GM04503 (cell line): Measurements from ENCODE around the gene CENPK.
A peak's percentile ranks its signal among the peaks of the same experiment; 100 is the strongest.
"Not testable (repeated sequence)": the region's sequence is repeated elsewhere in the genome, so short reads cannot be mapped to it uniquely, and the experiment has no call there.

Experiments used
- DNase-seq: peaks from one replicate; pipeline ENCODE4 v3.0.0-alpha.2; 2012; ENCODE audit warnings: low read depth

CENPK gene

GRCh38 chr5:65562731-65563701, at the start of gene CENPK, which contains the start of gene PPWD1:
CENPK (minus strand) TSS chr5:65563168; CDS start chr5:65554907, 8,261 bp downstream.
PPWD1 (plus strand) TSS chr5:65563296; CDS start chr5:65563311, 15 bp downstream.
- DNase-seq = peak; percentile 67

GRCh38 chr5:65612298-65612907, 49.4 kb upstream of the CENPK start:
- DNase-seq = no peak

- no peak for DNase-seq
Observed at GRCh38 chr5:65611524-65611923, 48.6 kb upstream of the CENPK start.

DNA sequence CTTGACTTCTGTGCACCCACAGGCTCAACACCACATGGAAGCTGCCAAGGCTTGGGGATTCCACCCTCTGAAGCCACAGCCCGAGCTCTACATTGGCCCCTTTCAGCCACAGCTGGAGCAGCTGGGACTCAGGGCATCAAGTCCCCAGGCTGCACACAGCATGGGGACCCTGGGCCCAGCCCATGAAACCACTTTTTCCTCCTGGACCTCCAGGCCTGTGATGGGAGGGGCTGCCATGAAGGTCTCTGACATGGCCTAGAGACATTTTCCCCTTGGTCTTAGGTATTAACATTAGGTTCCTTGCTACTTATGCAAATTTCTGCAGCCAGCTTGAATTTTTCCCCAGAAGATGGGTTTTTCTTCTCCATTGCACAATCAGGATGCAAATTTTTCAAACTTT, 38.8 kb upstream of the CENPK start:
- DNase-seq = not testable (repeated sequence)

DNA sequence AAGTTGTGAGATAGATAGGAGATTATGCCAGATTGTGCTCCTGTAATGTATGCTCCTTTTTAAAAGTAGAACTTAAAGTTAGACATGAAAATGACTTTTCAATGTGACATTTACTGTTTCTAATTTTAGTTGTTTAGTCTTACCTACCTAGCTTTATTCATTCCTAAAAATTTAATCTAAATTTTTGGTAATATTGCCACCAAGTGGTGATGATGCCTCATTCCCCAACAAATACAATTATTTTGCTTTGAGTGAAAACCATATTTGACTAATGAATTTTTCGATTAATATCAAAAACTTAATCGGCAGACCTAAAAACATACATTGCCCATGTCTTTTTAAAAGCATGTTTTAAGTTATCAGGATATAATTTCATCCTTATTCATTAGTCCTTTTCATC, 25.7 kb upstream of the CENPK start:
- DNase-seq = no peak

DNA sequence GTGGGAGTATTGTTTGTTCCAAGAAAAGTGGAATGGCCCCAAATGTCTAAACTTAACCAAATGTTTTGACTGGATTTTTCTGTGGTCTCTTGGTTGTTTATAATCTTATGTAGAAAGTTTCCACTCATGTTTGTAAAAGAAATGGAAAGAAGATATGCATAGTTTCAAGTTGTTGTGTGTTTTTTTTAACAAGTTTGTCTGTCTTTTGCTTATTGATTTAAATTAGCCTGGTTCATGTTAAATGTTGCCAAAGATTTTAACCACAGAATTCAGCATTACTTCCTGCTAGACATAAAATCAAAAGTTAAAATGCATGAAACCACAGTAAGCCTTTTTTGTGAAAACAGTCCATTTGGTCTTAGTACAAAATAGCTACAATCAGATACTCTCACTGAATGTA, 14.2 kb upstream of the CENPK start:
- no peak for DNase-seq

DNA sequence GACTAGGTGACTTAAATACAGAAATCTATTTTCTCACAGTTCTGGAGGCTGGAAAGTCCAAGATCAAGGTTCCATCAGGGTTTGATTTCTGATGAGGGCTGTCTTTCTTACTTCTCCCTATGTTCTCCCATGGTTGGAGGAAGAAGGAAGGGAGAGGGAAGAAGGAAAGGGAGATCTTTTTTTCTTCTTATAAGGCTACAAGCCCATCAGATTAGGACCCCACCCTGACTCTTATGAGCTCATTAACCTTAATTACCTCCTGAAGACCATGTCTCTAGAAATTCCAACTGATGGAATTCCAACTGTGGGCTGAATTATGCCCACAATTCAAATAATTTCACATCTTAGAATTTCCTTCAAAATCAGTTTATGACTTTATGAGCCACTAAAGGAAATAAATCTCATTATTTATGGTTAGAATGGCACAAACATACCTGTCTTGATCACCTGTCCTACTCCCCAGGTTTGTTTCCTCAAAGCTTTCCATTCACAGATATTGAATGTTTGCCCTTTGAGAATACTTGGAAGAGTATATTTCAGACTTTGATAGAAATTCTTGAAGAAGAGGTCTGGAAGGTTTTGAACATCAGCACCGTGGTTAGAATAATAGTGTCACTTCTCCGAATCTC, 7.7 kb upstream of the CENPK start:
- DNase-seq = no peak

DNA sequence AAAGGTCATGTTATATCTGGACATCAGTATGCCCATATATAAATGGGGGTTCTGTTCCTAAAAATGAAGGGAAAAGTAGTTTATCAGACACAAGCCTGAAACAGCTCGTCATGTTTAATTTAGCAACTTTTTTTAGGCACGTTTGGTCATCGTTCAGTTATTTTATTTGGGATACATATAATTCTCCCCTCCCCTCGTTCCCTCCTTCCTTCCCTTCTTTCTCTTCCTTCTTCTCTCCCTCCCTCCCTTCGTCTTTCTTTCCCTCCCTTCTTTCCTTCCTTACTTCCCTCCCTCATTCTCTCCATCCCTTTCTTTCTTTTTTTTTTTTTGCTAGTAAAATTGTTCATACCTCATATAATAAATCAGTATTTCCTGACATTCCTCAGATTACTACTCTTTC, 3.5 kb upstream of the CENPK start:
- DNase-seq = no peak

GRCh38 chr5:65563777-65564176, 809 bp upstream of the CENPK start:
- DNase-seq = no peak

DNA sequence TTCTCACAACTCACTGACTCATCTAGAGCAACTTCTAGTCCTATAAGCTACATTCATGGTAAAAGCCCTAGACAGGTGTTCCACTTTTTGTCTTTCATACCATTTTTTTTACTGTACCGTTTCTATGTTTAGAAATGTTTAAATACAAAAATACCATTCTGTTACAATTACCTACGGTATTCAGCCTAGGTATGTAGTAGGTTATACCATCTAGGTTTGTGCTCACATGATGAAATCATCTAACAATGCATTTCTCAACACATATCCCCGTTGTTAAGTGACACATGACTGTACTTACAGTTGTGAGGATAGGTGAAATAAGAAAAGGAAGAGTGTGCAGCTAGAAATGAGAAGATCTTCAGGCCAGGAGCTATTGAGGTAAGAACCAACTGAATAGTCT, 6.2 kb downstream of the CENPK start:
- DNase-seq = no peak

DNA sequence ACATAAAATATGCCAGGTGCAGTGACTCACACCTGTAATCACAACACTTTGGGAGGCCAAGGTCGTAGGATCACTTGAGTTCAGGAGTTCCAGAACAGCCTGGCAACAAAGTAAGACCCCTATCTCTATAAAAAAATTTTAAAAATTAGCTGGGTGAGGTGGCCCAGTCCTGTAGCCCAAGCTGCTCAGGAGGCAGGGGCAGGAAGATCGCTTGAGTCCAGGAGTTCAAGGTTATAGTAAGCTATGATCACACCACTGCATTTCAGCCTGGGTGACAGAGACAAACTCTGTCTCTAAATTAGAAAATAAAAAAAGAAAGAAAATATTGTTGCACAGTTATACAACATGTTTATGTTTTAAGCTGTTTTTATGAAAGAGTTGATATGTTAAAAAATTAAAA, 6.8 kb downstream of the CENPK start:
- no peak for DNase-seq

DNA sequence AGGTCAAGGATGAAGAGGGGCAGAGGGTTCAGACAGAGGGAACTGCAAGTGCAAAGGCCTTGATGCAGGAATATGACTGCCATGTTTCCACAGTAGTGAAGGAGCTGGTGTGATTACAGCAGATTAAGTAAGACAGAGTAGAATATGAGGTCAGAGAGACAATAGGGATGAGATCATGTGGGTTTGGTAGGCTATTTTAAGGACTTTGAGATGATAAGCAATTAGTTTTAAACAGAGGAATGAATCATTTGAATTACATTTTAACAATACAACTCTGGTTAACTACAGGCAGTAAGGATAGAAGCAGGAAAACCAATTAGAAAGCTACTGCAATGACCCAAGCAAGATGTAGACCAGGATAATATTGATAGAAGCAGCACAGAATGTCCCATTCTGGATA, 7.7 kb downstream of the CENPK start:
- DNase-seq = no peak

DNA sequence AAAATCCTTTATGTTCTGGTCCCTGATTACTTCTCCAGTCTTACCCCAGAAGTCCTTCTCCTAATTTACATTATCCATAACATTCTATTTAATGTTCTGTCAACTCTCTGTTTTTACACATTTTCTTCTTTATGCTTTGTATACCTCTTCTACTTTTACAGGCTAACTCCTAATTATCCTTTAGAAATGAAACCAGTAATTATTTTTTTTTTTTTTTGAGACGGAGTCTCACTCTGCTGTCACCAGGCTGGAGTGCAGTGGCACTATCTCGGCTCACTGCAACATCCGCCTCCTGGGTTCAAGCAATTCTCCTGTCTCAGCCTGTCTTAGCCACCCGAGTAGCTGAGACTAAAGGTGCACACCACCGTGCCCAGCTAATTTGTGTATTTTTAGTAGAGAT, 9.0 kb downstream of the CENPK start:
- DNase-seq = no peak

GRCh38 chr5:65548281-65548680, 14.7 kb downstream of the CENPK start:
- DNase-seq = no peak

GRCh38 chr5:65546141-65546540, 16.8 kb downstream of the CENPK start:
- no peak for DNase-seq

GRCh38 chr5:65544473-65544872, 18.5 kb downstream of the CENPK start:
- no peak for DNase-seq

DNA sequence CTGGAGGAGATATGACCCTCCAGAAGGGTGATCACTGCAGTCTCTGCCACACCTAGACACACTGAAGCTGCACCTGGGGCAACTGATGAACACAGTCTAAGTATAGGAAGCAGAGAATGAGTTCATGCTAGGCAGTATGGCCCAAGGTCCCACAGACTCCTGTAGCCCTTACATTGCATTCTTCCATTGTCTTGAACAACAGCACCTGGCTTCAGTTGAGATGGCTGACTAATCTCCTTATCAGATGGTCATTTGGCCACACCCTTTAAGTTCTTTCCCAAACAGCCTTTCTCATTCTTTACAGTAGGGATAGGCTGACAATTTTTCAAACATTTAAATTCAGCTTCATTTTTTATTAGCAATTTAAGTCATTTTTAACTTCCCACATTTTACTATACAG, 23.1 kb downstream of the CENPK start:
- DNase-seq = no peak

- DNase-seq = no peak
Observed at GRCh38 chr5:65535529-65535987, 27.4 kb downstream of the CENPK start.

DNA sequence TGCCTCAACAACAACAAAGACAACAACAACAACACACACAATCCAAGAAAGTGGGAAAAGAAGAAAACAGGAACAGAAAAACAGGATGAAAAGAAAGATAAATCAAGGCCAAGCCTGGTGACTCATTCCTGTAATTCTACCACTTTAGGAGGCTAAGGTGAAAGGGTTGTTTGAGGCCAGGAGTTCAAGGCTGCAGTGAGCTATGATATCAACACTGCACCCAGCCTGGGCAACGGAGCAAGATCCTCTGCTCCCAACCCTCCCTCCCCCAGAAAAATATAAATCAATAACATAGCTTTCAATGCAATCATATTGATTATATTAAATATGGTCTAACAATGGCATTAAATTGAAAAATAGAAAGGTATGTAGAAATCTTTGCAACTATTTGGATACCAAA, 32.1 kb downstream of the CENPK start:
- no peak for DNase-seq

DNA sequence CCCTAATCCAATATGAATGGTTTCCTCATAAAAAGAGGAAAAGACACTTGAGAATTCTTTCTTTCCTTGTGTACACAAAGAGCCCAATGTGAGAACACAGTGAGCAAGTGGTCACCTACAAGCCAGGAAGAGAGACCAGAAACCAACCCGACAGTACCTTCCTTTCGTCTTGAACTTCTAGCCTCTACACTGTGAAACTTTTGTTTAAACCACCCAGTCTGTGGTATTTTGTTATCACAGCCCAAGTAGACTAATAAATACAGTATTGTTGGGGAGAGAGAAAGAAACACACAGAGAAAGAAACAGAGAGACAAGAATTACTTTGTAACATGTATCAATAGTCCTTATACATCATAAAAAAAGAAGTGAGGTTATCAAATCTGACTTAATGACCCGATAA, 37.2 kb downstream of the CENPK start:
- DNase-seq = no peak

DNA sequence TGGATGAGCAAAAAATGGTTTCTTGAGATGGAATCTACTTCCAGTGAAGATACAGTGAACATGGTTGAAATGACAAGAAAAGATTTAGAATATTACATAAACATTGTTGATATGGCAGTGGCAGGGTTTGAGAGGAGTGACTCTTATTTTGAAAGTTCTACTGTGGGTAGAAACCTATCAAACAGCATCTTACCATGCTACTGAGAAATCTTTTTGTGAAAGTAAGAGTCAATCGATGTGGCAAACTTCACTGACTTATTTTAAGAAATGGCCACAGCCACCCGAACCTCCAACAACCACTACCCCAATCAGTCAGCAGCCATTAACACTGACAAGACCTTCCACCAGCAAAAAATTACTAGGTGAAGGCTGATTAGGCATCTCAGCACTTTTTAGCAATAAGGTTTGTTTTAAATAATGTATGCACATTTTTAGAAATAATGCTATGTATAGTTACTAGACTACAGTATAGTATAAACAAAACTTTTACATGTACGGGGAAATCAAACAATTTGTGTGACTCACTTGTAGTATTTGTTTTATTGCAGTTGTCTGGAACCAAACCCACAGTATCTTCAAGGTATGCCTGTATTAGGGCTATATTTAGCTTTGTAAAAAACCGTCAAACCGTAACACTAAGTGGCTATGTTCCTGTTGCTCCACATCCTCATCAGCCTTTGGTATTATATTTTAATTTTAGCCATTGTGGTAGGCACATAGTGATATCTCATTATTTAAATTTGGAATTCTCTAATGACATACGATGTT, 50.6 kb downstream of the CENPK start:
- DNase-seq = no peak

GRCh38 chr5:65508978-65509377, 54.0 kb downstream of the CENPK start:
- DNase-seq = no peak
